Measurements from ENCODE around the gene RPL28. TPM values are rescaled to one million over a fixed set of nuclear protein-coding genes. Genes with fewer than 3 reads are reported as not detected.
"Not testable (repeated sequence)": the region's sequence is repeated elsewhere in the genome, so short reads cannot be mapped to it uniquely, and the experiment has no call there.

RPL28 gene
- total RNA-seq, 3 donors from 2014 or later (not counting 1 experiment from before 2014, with no cell fraction given): 1,373 to 1,704 (median 1,679) TPM

GRCh38 chr19:55406091-55406825 lies 20.5 kb downstream of the RPL28 start:
- Histone ChIP-seq H3K27ac (ENCODE audit: low read length) (no peak overlapping the region), H3K27me3 (ENCODE audit: control insufficient read depth, insufficient read depth, low read length) (no peaks in the 10 kb centered on the region), H3K4me1 (ENCODE audit: control insufficient read depth, insufficient read depth, low read length) (peaks cover 24% of the 10 kb centered on the region), H3K36me3 (ENCODE audit: control insufficient read depth, insufficient read depth, low read length) (peaks cover 29% of the 10 kb centered on the region), H3K4me3 (ENCODE audit: low read length) (no peak overlapping the region), H3K9me3 (ENCODE audit: control insufficient read depth, insufficient read depth, low read length) (peaks cover 4% of the 10 kb centered on the region)
- intact Hi-C loops (cut with micrococcal nuclease): no loop called here
- Mint-ChIP-seq H3K27me3 (ENCODE audit: low read depth in 2 of 2) (no peaks in the 10 kb centered on the region), H3K27ac (peak overlapping the region; percentile 99 to 100), H3K36me3 (no peaks in the 10 kb centered on the region), H3K4me1 (peaks cover 29 to 35% of the 10 kb centered on the region in 2 donors), H3K4me3 (peak overlapping the region; percentile 62), H3K9me3 (no peaks in the 10 kb centered on the region)
- TF ChIP-seq CTCF (IDR thresholded peaks at IDR 0.05): no peak
- no peak for DNase-seq
- 86% methylated on average over 12 of the region's 14 CpGs for WGBS (ENCODE audit: insufficient coverage)
- no peak for ATAC-seq

- ATAC-seq (no peak), DNase-seq (peak in 1 of 2 donors; percentile 58)
- no peaks in the 10 kb centered on the region for H3K27me3 Mint-ChIP-seq (ENCODE audit: low read depth in 2 of 2)
- Histone ChIP-seq H3K4me3 (ENCODE audit: low read length) (peak overlapping the region; percentile 52), H3K4me1 (ENCODE audit: control insufficient read depth, insufficient read depth, low read length) (peaks cover 24% of the 10 kb centered on the region), H3K27me3 (ENCODE audit: control insufficient read depth, insufficient read depth, low read length) (no peaks in the 10 kb centered on the region), H3K27ac (ENCODE audit: low read length) (peak overlapping the region; percentile 76), H3K36me3 (ENCODE audit: control insufficient read depth, insufficient read depth, low read length) (peaks cover 24% of the 10 kb centered on the region), H3K9me3 (ENCODE audit: control insufficient read depth, insufficient read depth, low read length) (peaks cover 4% of the 10 kb centered on the region)
- intact Hi-C loops (cut with micrococcal nuclease): no loop called here
- no peaks in the 10 kb centered on the region for H3K9me3 Mint-ChIP-seq
- WGBS (ENCODE audit: insufficient coverage): 13% methylated on average over 35 of the region's 35 CpGs
- peak overlapping the region; percentile 98 for H3K4me3 Mint-ChIP-seq
- TF ChIP-seq CTCF (IDR thresholded peaks at IDR 0.05): no peak
- peak overlapping the region; percentile 99 to 100 for H3K27ac Mint-ChIP-seq
- no peaks in the 10 kb centered on the region for H3K36me3 Mint-ChIP-seq
- H3K4me1 Mint-ChIP-seq: peaks cover 29 to 35% of the 10 kb centered on the region in 2 donors
These were observed 21.3 kb downstream of the RPL28 start for GRCh38 chr19:55406826-55407549.

DNA sequence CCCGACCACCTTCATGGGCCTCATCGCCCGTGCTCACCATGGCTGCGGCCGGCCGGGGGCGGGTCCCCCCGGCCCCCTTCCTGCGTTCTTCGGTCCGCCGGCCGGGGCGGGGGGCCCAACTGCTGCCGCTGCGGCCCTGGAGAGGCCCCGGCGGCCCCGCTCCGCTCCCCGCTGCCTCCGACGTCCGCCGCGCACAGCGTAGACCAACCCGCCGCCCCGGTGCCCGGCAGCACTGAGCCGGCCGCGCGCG lies 21.7 kb downstream of the RPL28 start, which contains the start of gene UBE2S:
TSS of gene UBE2S (minus strand) at position 239 of the 250 bp plus-strand sequence. CDS start at position 40, 199 bp downstream.
- H3K4me3 ChIP-seq (ENCODE audit: low read length): peak within 1 kb of the TSS; percentile 57
- peak within 1 kb of the TSS; percentile 99 for H3K27ac ChIP-seq (ENCODE audit: low read length)
- H3K27me3 Mint-ChIP-seq (ENCODE audit: low read depth in 2 of 2); H3K9me3 ChIP-seq (ENCODE audit: control insufficient read depth, insufficient read depth, low read length); intact Hi-C loops (cut with micrococcal nuclease); H3K27me3 ChIP-seq (ENCODE audit: control insufficient read depth, insufficient read depth, low read length); DNase-seq; H3K36me3 Mint-ChIP-seq; H3K9me3 Mint-ChIP-seq; ATAC-seq: not testable (repeated sequence)
- peaks cover 29 to 35% of the 10 kb centered on the region in 2 donors for H3K4me1 Mint-ChIP-seq
- peaks cover 24% of the 10 kb centered on the region for H3K4me1 ChIP-seq (ENCODE audit: control insufficient read depth, insufficient read depth, low read length)
- peak within 1 kb of the TSS; percentile 99 to 100 for H3K27ac Mint-ChIP-seq
- H3K4me3 Mint-ChIP-seq: peak within 1 kb of the TSS; percentile 98
- under 1% methylated on average over 36 of the region's 36 CpGs for WGBS (ENCODE audit: insufficient coverage)
- peaks cover 19% of the 10 kb centered on the region for H3K36me3 ChIP-seq (ENCODE audit: control insufficient read depth, insufficient read depth, low read length)

All from natural killer cell (primary cell).